Measurements from ENCODE around the gene FRMD1.

FRMD1 gene

DNA sequence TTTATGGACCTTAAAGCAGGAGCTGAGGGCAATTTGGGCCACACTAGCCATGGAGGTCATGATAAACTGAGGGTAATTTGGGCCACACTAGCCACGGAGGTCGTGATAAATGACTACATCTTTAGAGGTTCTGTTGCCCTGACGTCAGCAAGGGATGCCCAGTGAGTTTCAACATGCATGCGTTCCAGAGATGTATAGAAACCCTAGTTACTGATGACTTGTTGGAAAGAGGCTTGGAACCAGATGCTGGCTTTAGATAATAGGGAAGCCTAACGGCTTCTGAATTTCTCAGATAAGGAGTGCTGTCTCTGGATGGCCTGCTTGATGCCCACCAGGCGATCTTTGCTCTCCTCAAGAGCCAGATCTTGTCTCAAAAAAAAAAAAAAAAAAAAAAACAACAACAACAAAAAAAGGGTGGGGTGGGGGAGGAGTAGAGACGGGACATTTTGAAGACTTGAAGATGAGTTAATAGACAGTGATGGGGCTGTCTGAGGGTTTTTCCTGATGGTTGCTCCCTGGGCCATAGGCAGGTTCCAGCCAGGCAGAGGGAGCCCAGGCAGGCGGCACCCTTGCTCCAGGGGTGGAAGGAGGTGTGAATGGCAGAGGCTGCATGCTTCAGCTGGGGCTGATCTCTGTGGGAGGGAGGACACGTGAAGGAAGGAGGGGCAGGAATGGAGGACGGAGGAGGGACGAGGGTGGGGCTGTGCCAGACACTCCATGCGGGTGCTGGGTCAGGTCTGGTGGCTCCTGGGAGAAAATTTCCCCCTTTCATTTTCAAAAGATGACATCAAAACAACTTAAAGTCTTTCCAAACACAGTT lies 27.0 kb upstream of the FRMD1 start:
- Histone ChIP-seq H2AK5ac (ENCODE audit: low read length, severe bottlenecking) (no peak overlapping the region), H2BK12ac (ENCODE audit: low read length in 2 of 2) (no peak overlapping the region), H3K79me1 (replicated peaks; ENCODE audit: low read length, poor library complexity, severe bottlenecking) (no peaks in the 10 kb centered on the region), H3K4me2 (ENCODE audit: low read length, poor library complexity, severe bottlenecking) (no peak overlapping the region), H3K27ac (ENCODE audit: low read length, poor library complexity, severe bottlenecking) (no peak overlapping the region), H4K8ac (ENCODE audit: low read length) (no peak overlapping the region), H3K18ac (ENCODE audit: low read depth in 1 of 2, low read length in 2 of 2) (no peak overlapping the region), H3K9ac (ENCODE audit: low read length) (no peak overlapping the region), H4K91ac (ENCODE audit: low read length) (no peak overlapping the region), H3K27me3 (ENCODE audit: control insufficient read depth in 1 of 2, insufficient read depth in 1 of 2, low read length in 2 of 2) (peaks cover 26 to 54% of the 10 kb centered on the region in 2 experiments), H3K4me3 (ENCODE audit: insufficient read depth in 1 of 2, low read depth in 1 of 2, low read length in 2 of 2) (no peak overlapping the region), H3K4me1 (ENCODE audit: control insufficient read depth, insufficient read depth, low read depth, low read length) (peaks cover 10% of the 10 kb centered on the region), H2AFZ (ENCODE audit: low read depth, low read length) (no peak overlapping the region), H2BK5ac (ENCODE audit: low read depth, low read length, poor library complexity, severe bottlenecking) (no peak overlapping the region), H2BK120ac (ENCODE audit: low read depth, low read length) (no peak overlapping the region), H3K4ac (ENCODE audit: low read depth in 1 of 2, low read length in 2 of 2) (no peak overlapping the region), H2BK15ac (ENCODE audit: low read depth, poor library complexity, severe bottlenecking) (no peak overlapping the region), H3K36me3 (ENCODE audit: control insufficient read depth in 1 of 2, insufficient read depth in 2 of 2, low read depth in 1 of 2, low read length in 2 of 2) (no peaks in the 10 kb centered on the region), H3K14ac (ENCODE audit: low read length in 2 of 2) (no peak overlapping the region), H3K9me3 (ENCODE audit: control insufficient read depth, low read length) (no peaks in the 10 kb centered on the region), H3K23ac (ENCODE audit: low read length in 2 of 2) (no peak overlapping the region)
- 89% methylated on average over 8 of the region's 12 CpGs for WGBS
- DNase-seq: no peak

DNA sequence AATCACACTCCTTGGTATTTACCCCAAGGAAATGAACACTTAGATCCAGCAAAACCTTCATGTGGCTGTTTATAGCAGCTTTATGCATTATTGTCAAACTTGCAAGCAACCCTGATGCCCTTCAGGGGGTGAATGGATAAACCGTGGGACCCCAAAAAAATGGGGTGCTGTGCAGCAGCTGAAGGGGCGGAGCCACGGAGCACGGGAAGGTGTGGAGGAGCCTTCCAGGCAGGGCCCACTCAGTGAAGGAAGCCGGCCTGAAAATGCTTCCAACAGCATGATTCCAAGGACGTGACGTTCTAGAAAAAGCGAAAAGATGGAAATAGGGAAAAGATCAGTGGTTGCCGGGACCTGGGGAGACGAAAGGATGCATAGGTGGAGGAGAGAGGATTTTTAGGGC lies 25.6 kb upstream of the FRMD1 start:
- no peak overlapping the region for H3K4ac ChIP-seq (ENCODE audit: low read depth in 1 of 2, low read length in 2 of 2)
- no peak overlapping the region for H3K18ac ChIP-seq (ENCODE audit: low read depth in 1 of 2, low read length in 2 of 2)
- peaks cover 34 to 57% of the 10 kb centered on the region in 2 experiments for H3K27me3 ChIP-seq (ENCODE audit: control insufficient read depth in 1 of 2, insufficient read depth in 1 of 2, low read length in 2 of 2)
- H3K27ac ChIP-seq (ENCODE audit: low read length, poor library complexity, severe bottlenecking): no peak overlapping the region
- no peak overlapping the region for H4K91ac ChIP-seq (ENCODE audit: low read length)
- WGBS: 96% methylated on average over 10 of the region's 10 CpGs
- peaks cover 10% of the 10 kb centered on the region for H3K4me1 ChIP-seq (ENCODE audit: control insufficient read depth, insufficient read depth, low read depth, low read length)
- H3K4me2 ChIP-seq (ENCODE audit: low read length, poor library complexity, severe bottlenecking): no peak overlapping the region
- H3K4me3 ChIP-seq (ENCODE audit: insufficient read depth in 1 of 2, low read depth in 1 of 2, low read length in 2 of 2): no peak overlapping the region
- no peak overlapping the region for H4K8ac ChIP-seq (ENCODE audit: low read length)
- H3K79me1 ChIP-seq (replicated peaks; ENCODE audit: low read length, poor library complexity, severe bottlenecking): no peaks in the 10 kb centered on the region
- H3K9ac ChIP-seq (ENCODE audit: low read length): no peak overlapping the region
- H2AFZ ChIP-seq (ENCODE audit: low read depth, low read length): no peak overlapping the region
- no peak overlapping the region for H3K14ac ChIP-seq (ENCODE audit: low read length in 2 of 2)
- no peak overlapping the region for H2BK120ac ChIP-seq (ENCODE audit: low read depth, low read length)
- H2BK12ac ChIP-seq (ENCODE audit: low read length in 2 of 2): no peak overlapping the region
- H3K36me3 ChIP-seq (ENCODE audit: control insufficient read depth in 1 of 2, insufficient read depth in 2 of 2, low read depth in 1 of 2, low read length in 2 of 2): no peaks in the 10 kb centered on the region
- no peak for DNase-seq
- no peak overlapping the region for H2AK5ac ChIP-seq (ENCODE audit: low read length, severe bottlenecking)
- H3K23ac ChIP-seq (ENCODE audit: low read length in 2 of 2): no peak overlapping the region
- H3K9me3 ChIP-seq (ENCODE audit: control insufficient read depth, low read length): no peaks in the 10 kb centered on the region
- no peak overlapping the region for H2BK5ac ChIP-seq (ENCODE audit: low read depth, low read length, poor library complexity, severe bottlenecking)
- no peak overlapping the region for H2BK15ac ChIP-seq (ENCODE audit: low read depth, poor library complexity, severe bottlenecking)

DNA sequence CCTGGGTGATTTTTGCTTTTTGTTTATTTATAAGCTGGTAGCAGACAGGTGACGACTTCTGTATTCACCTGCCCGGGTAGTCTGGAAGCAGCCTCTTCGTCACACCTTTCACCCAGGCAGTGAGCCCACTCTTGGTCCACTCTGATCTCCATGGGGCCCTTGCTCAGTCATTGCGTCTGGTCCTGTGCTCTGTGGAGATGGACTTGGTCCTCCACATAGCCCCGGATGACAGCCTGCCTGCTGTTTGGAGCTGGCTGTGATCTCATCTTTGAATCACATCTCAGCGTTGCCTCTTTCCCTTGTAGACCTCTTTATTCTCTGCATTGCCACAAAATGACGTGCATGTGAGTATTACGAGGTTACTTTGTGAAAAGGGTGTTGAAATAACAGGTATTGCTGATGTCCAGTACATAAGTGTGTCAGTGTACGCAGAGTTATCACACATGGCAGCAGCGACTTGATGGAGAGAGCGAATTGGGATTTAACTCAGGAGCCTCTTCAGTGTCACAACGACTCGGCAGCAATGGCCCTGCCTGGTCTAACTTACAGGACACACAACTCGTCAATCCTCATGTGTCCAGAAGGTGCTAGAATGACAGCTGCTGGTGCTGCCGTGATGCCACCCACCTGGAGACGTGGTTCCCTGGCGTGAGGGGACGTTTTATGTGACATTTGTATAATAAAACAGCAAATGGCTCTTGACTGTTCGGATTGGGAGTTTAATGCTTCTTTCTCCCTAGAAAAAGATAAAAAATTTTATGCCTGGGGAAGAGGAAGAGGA lies 24.2 kb upstream of the FRMD1 start:
- Histone ChIP-seq H3K18ac (ENCODE audit: low read depth in 1 of 2, low read length in 2 of 2) (no peak overlapping the region), H4K91ac (ENCODE audit: low read length) (no peak overlapping the region), H3K9me3 (ENCODE audit: control insufficient read depth, low read length) (no peaks in the 10 kb centered on the region), H2BK15ac (ENCODE audit: low read depth, poor library complexity, severe bottlenecking) (no peak overlapping the region), H3K4me1 (ENCODE audit: control insufficient read depth, insufficient read depth, low read depth, low read length) (peaks cover 15% of the 10 kb centered on the region), H3K4me2 (ENCODE audit: low read length, poor library complexity, severe bottlenecking) (no peak overlapping the region), H3K27me3 (ENCODE audit: control insufficient read depth in 1 of 2, insufficient read depth in 1 of 2, low read length in 2 of 2) (peaks cover 40 to 64% of the 10 kb centered on the region in 2 experiments), H3K23ac (ENCODE audit: low read length in 2 of 2) (no peak overlapping the region), H3K14ac (ENCODE audit: low read length in 2 of 2) (no peak overlapping the region), H2BK5ac (ENCODE audit: low read depth, low read length, poor library complexity, severe bottlenecking) (no peak overlapping the region), H3K4ac (ENCODE audit: low read depth in 1 of 2, low read length in 2 of 2) (no peak overlapping the region), H2BK120ac (ENCODE audit: low read depth, low read length) (no peak overlapping the region), H3K36me3 (ENCODE audit: control insufficient read depth in 1 of 2, insufficient read depth in 2 of 2, low read depth in 1 of 2, low read length in 2 of 2) (no peaks in the 10 kb centered on the region), H3K79me1 (replicated peaks; ENCODE audit: low read length, poor library complexity, severe bottlenecking) (no peaks in the 10 kb centered on the region), H3K27ac (ENCODE audit: low read length, poor library complexity, severe bottlenecking) (no peak overlapping the region), H4K8ac (ENCODE audit: low read length) (no peak overlapping the region), H3K9ac (ENCODE audit: low read length) (no peak overlapping the region), H2AK5ac (ENCODE audit: low read length, severe bottlenecking) (no peak overlapping the region), H2BK12ac (ENCODE audit: low read length in 2 of 2) (no peak overlapping the region), H2AFZ (ENCODE audit: low read depth, low read length) (no peak overlapping the region), H3K4me3 (ENCODE audit: insufficient read depth in 1 of 2, low read depth in 1 of 2, low read length in 2 of 2) (no peak overlapping the region)
- WGBS: 88% methylated on average over 18 of the region's 19 CpGs
- no peak for DNase-seq

DNA sequence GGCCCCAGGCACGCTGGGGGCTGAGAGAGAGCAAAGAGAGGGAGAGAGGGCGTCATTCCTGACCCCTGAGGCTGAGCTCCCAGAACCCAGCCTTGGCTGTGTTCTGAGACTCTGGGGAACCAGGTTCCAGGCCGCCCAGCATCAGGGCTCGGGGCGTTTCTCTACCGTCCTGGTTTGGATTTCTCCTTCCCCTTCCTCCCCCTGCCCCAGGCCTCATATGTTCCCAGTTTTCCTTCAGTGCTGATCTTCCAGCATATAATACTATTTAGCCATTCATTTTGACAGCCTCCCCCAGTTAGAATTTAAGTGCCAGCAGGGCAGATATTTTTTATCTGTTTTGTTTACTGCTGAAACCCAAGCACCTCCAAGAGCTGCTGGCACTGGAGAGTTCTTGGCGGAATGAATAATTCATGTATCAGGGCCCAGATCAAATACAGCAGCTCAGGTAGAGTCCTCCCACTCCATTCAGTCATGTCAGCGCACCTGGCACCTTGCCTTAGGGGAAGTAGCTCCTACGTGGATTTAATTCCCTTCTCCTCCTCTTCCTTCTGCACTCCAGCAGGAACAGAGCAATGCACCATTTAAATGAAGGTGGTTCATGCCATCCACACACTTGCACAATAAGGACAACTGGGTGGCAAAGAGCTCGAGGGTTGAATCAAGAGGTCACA lies 23.4 kb upstream of the FRMD1 start:
- no peak overlapping the region for H4K91ac ChIP-seq (ENCODE audit: low read length)
- H2BK5ac ChIP-seq (ENCODE audit: low read depth, low read length, poor library complexity, severe bottlenecking): no peak overlapping the region
- H3K9me3 ChIP-seq (ENCODE audit: control insufficient read depth, low read length): no peaks in the 10 kb centered on the region
- WGBS: 59% methylated on average over 10 of the region's 10 CpGs
- no peak overlapping the region for H3K4me2 ChIP-seq (ENCODE audit: low read length, poor library complexity, severe bottlenecking)
- no peaks in the 10 kb centered on the region for H3K79me1 ChIP-seq (replicated peaks; ENCODE audit: low read length, poor library complexity, severe bottlenecking)
- H3K9ac ChIP-seq (ENCODE audit: low read length): no peak overlapping the region
- H3K27me3 ChIP-seq (ENCODE audit: control insufficient read depth in 1 of 2, insufficient read depth in 1 of 2, low read length in 2 of 2): peaks cover 40 to 62% of the 10 kb centered on the region in 2 experiments
- H2AFZ ChIP-seq (ENCODE audit: low read depth, low read length): no peak overlapping the region
- no peak overlapping the region for H2AK5ac ChIP-seq (ENCODE audit: low read length, severe bottlenecking)
- no peak overlapping the region for H4K8ac ChIP-seq (ENCODE audit: low read length)
- no peak overlapping the region for H2BK12ac ChIP-seq (ENCODE audit: low read length in 2 of 2)
- no peaks in the 10 kb centered on the region for H3K36me3 ChIP-seq (ENCODE audit: control insufficient read depth in 1 of 2, insufficient read depth in 2 of 2, low read depth in 1 of 2, low read length in 2 of 2)
- no peak overlapping the region for H3K4ac ChIP-seq (ENCODE audit: low read depth in 1 of 2, low read length in 2 of 2)
- H3K4me1 ChIP-seq (ENCODE audit: control insufficient read depth, insufficient read depth, low read depth, low read length): peaks cover 15% of the 10 kb centered on the region
- H3K23ac ChIP-seq (ENCODE audit: low read length in 2 of 2): no peak overlapping the region
- H2BK120ac ChIP-seq (ENCODE audit: low read depth, low read length): no peak overlapping the region
- no peak overlapping the region for H2BK15ac ChIP-seq (ENCODE audit: low read depth, poor library complexity, severe bottlenecking)
- H3K14ac ChIP-seq (ENCODE audit: low read length in 2 of 2): no peak overlapping the region
- no peak overlapping the region for H3K4me3 ChIP-seq (ENCODE audit: insufficient read depth in 1 of 2, low read depth in 1 of 2, low read length in 2 of 2)
- no peak overlapping the region for H3K27ac ChIP-seq (ENCODE audit: low read length, poor library complexity, severe bottlenecking)
- DNase-seq: no peak
- no peak overlapping the region for H3K18ac ChIP-seq (ENCODE audit: low read depth in 1 of 2, low read length in 2 of 2)

Data from mesenchymal stem cell (in vitro differentiated cells and primary cell).